ENCODE measurements around the gene LIN37.
"Not testable (repeated sequence)": the region's sequence is repeated elsewhere in the genome, so short reads cannot be mapped to it uniquely, and the experiment has no call there.

The LIN37 gene

GRCh38 chr19:35772362-35772761 lies 24.0 kb downstream of the LIN37 start:
- not testable (repeated sequence) for DNase-seq (ENCODE audit: low read depth in 2 of 3, low spot score in 1 of 3)

GRCh38 chr19:35773020-35773806 lies 24.8 kb downstream of the LIN37 start:
- no peak for DNase-seq (ENCODE audit: low read depth in 2 of 3, low spot score in 1 of 3)

- DNase-seq (ENCODE audit: low read depth in 2 of 3, low spot score in 1 of 3), result no peak
Observed at GRCh38 chr19:35774274-35775045, 26.1 kb downstream of the LIN37 start.

DNA sequence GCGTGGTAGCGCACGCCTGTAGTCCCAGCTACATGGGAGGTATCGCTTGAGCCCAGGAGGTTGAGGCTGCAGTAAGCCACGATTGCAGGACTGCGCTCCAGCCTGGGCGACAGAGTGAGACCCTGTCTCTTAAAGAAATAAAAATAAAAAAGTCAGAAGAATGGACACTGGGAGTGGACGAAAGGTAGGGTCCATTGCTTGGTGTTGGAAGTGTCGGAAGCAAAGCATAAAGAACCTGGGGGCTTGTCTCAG lies 26.6 kb downstream of the LIN37 start:
- DNase-seq (ENCODE audit: low read depth in 2 of 3, low spot score in 1 of 3), result no peak

- DNase-seq (ENCODE audit: low read depth in 2 of 3, low spot score in 1 of 3), result peak; percentile 98 to 100 (median 99)
Observed at GRCh38 chr19:35775298-35776101, 27.1 kb downstream of the LIN37 start, which contains the start of gene ARHGAP33. Gene ARHGAP33, plus strand, starts transcription at chr19:35775564. Its CDS starts 95 bp downstream, at chr19:35775659.

DNA sequence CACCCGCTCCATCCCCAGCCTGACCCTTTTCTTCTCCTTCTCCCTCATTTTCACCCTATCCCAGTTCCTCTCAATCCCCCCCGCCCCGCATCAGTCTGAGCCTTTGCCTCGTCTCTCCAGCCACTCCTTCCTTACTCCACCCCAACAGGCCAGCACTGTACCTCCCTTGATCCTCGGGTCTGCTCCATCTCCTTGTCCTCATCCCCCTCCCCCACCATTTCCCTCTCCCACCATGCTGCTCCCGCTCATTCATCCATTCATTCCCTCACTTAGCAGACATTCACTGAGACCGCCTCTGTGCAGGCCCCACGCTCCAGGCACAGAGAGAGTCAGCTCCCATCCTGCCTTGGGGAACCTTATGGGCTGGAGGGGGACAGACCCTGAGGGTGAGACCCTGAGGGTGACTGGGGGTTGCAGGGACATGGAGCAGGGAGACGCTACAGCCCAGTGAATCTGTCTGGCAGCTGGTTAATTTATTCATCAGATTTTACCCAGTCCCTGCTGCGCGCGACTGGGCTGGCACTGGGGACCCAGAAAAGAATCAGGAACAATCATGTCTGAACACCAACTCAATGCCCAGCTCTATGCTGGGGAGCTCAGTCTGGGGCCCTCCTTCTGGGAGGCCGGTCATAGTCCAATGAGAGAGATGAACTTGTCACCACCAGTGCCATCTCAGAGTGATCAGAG lies 27.9 kb downstream of the LIN37 start:
- no peak for DNase-seq (ENCODE audit: low read depth in 2 of 3, low spot score in 1 of 3)

- no peak for DNase-seq (ENCODE audit: low read depth in 2 of 3, low spot score in 1 of 3)
Observed at GRCh38 chr19:35777086-35777841, 28.9 kb downstream of the LIN37 start.

- no peak for DNase-seq (ENCODE audit: low read depth in 2 of 3, low spot score in 1 of 3)
Observed at GRCh38 chr19:35777961-35778360, 29.6 kb downstream of the LIN37 start.

DNA sequence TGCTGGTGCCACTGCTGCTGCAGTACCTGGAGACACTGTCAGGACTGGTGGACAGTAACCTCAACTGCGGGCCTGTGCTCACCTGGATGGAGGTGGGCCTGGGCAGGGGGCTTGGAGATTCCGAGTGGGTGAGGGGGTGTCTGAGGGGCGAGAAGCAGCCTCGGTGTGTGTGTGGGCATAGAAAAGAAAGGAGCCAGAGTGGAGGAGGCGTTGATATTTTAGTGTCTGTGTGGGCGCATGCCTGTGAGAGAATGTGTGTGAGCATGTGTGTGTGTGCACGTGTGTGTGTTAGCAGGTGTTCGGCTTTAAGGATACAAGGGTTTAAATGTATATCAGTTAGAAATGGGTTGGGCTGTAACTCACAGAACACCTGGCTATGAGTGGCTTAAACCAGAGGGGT lies 30.7 kb downstream of the LIN37 start:
- DNase-seq (ENCODE audit: low read depth in 2 of 3, low spot score in 1 of 3), result no peak

GRCh38 chr19:35780058-35780457 lies 31.7 kb downstream of the LIN37 start:
- no peak for DNase-seq (ENCODE audit: low read depth in 2 of 3, low spot score in 1 of 3)

- DNase-seq (ENCODE audit: low read depth in 2 of 3, low spot score in 1 of 3), result no peak
Observed at GRCh38 chr19:35780717-35781116, 32.3 kb downstream of the LIN37 start.

- DNase-seq (ENCODE audit: low read depth in 2 of 3, low spot score in 1 of 3), result no peak
Observed at GRCh38 chr19:35781650-35782049, 33.3 kb downstream of the LIN37 start.

GRCh38 chr19:35782589-35782988 lies 34.2 kb downstream of the LIN37 start:
- no peak for DNase-seq (ENCODE audit: low read depth in 2 of 3, low spot score in 1 of 3)

DNA sequence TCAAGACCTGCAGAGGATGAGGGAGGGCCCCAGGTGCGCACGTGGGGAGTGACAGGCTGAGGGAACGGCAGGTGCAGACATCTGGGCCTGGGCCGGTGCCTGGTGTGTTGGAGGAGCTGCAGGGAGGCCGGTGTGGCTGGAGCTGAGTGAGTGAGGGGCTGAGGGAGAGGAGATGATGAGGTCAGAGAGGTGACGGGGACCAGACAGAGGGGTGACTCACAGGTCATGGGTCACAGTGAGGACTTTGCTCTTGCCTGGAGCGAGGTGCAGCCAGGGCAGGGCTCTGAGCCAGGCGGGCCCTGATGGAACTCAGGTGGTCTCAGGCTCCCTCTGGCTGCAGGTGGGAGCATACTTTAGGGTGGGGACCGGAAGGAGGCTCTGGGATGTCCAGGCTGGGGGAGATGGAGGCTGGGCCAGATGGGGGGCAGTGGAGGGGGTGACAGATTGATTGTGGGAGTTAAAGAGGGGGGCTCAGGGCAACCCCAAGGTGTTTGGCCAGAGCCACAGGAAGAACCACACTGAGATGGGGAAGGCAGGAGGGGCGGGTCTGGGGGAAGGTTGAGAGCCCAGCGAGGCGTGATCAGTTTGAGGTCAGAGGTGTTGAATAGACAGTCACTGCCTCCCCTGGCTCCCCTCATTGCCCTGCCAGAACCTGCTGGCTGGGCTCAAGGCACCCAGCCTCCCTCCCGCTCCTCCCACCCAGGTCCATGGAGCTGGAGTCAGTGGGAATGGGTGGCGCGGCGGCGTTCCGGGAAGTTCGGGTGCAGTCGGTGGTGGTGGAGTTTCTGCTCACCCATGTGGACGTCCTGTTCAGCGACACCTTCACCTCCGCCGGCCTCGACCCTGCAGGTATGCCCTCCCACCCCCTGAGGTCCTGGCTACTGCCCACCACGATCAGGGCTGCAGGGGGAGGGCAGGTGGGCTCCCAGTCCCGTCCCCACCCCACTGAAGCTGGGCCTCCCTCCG lies 35.4 kb downstream of the LIN37 start:
- no peak for DNase-seq (ENCODE audit: low read depth in 2 of 3, low spot score in 1 of 3)

GRCh38 chr19:35784503-35785338 lies 36.3 kb downstream of the LIN37 start:
- no peak for DNase-seq (ENCODE audit: low read depth in 2 of 3, low spot score in 1 of 3)

DNA sequence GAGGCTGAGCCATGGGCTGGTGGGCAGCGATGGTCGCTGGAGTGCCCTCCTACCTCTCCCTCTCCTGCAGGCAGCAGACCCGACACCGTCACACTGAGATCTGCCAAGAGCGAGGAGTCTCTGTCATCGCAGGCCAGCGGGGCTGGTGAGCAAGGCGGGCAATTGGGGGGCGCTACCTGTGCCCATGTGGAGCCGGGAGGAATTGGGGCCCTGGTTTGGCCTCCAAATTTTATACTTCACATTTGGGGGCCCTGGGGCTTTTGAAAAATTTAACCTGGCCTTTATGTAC lies 36.9 kb downstream of the LIN37 start:
- DNase-seq (ENCODE audit: low read depth in 2 of 3, low spot score in 1 of 3), result no peak

DNA sequence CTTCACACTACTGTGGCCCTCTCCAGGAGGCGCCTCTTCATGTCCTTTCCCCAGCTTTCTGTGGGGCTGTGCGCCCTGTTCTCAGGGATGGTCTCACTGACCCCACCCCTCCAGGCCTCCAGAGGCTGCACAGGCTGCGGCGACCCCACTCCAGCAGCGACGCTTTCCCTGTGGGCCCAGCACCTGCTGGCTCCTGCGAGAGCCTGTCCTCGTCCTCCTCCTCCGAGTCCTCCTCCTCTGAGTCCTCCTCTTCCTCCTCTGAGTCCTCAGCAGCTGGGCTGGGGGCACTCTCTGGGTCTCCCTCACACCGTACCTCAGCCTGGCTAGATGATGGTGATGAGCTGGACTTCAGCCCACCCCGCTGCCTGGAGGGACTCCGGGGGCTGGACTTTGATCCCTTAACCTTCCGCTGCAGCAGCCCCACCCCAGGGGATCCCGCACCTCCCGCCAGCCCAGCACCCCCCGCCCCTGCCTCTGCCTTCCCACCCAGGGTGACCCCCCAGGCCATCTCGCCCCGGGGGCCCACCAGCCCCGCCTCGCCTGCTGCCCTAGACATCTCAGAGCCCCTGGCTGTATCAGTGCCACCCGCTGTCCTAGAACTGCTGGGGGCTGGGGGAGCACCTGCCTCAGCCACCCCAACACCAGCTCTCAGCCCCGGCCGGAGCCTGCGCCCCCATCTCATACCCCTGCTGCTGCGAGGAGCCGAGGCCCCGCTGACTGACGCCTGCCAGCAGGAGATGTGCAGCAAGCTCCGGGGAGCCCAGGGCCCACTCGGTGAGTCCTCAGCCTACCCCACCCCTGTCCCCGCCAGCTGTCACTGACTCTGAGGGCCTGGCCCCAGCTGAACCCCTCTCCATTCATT lies 38.2 kb downstream of the LIN37 start:
- DNase-seq (ENCODE audit: low read depth in 2 of 3, low spot score in 1 of 3), result no peak

Data from stimulated activated CD4-positive, alpha-beta T cell treated with anti-CD3 and anti-CD28 coated beads, Interleukin-12 subunit alpha, Interleukin-12 subunit beta, amount 100 ng/mL, for 48 hours (primary cell).